NCI-H446 (cell line): ENCODE results near the gene SMIM29.

ENCODE experiments used
- DNase-seq, 2 experiments: peaks; one replicate each; lab custom pipeline; 2025; lab: John Stamatoyannopoulos, UW

The SMIM29 gene

GRCh38 chr6:34240329-34241248 is 8.2 kb downstream of the SMIM29 start:
- DNase-seq = no peak

- DNase-seq = no peak
These were observed 8.9 kb downstream of the SMIM29 start for GRCh38 chr6:34239893-34240292.

DNA sequence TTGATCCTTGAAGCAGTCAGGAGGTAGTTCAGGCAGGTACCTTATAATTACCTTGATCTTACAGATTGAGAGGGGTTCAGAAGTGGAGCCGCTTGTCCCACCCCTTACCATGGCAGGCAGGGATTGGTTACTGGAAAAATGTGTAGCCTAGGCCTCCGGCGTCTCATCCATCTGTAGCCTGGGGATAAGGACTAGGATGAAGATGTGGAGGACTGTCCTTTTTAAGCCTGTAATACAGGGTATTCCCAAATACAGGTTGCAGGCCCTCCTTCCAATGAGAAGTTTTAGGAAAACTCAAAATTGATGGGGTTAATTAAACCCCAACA is 9.3 kb downstream of the SMIM29 start:
- DNase-seq = no peak

GRCh38 chr6:34238585-34239499 is 10.0 kb downstream of the SMIM29 start:
- peak; percentile 40 to 59 for DNase-seq

- DNase-seq = peak; percentile 15 to 51
These were observed 10.9 kb downstream of the SMIM29 start for GRCh38 chr6:34237722-34238584.

DNA sequence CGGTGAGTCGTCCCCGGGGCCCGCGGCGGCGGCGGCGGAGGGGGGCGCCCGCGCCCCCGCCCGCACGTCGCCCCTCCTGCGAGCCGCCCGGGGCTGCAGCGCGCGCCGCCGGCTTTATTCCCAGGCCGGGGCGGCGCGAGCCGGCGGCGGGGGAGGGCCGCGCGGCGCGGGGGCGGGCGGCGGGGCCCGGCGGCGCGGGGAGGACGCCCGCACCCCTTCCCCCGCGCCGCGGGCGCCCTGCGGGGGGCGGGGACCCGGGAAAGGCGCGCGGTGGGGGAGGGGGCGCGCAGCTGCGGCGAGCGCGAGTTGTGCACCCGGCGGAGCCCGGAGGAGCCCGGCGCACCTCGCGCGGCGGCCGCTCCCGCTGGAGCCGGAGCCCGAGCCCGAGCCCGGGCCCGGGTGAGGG is 11.5 kb downstream of the SMIM29 start:
- DNase-seq = peak in 1 of 2 experiments; percentile 23

GRCh38 chr6:34236443-34237315 is 12.1 kb downstream of the SMIM29 start, which contains the start of gene HMGA1:
Gene HMGA1 (plus strand): TSS chr6:34236873. CDS start chr6:34240781, 3,908 bp downstream.
- DNase-seq = peak; percentile 85 to 96

DNA sequence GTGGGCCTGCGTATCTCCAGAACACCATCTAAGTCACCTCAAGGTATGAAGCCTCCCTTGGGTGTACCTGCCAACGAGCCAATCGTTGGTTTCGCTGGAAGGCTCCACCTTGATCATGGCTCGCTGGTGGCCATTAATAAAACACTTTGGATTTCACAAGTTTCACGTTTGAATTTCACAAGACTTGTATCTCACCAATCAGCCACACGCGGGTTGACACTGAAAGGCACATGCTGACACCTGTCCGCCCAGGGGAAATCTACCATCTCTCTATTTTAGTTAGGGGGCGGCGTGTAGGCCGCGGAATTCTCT is 12.7 kb downstream of the SMIM29 start:
- no peak for DNase-seq

- DNase-seq = no peak
These were observed 13.3 kb downstream of the SMIM29 start for GRCh38 chr6:34235307-34236130.

- DNase-seq = no peak
These were observed 14.0 kb downstream of the SMIM29 start for GRCh38 chr6:34234667-34235306.

- DNase-seq = no peak
These were observed 14.9 kb downstream of the SMIM29 start for GRCh38 chr6:34233867-34234266.

DNA sequence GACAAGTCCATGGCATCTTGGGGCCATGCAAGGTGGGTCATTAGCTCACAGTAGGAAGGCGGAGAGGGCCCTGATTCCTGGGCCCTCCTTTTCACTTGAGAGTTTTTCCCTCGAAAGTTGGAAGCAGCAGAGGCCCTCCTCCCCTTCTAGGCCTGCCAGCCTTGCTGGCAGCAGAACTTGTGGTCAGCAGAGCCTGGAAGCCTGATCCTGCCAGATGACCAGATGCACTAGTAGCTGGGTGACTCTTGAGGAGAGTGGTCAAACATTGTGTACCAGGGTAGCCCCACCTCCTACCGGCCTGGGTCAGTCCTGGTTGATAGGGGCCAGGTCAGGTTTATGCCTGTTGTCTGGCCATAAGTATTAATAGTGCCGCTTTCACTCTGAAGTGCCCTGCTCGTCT is 15.9 kb downstream of the SMIM29 start:
- DNase-seq = no peak

- DNase-seq = no peak
These were observed 17.1 kb downstream of the SMIM29 start for GRCh38 chr6:34231566-34232336.

DNA sequence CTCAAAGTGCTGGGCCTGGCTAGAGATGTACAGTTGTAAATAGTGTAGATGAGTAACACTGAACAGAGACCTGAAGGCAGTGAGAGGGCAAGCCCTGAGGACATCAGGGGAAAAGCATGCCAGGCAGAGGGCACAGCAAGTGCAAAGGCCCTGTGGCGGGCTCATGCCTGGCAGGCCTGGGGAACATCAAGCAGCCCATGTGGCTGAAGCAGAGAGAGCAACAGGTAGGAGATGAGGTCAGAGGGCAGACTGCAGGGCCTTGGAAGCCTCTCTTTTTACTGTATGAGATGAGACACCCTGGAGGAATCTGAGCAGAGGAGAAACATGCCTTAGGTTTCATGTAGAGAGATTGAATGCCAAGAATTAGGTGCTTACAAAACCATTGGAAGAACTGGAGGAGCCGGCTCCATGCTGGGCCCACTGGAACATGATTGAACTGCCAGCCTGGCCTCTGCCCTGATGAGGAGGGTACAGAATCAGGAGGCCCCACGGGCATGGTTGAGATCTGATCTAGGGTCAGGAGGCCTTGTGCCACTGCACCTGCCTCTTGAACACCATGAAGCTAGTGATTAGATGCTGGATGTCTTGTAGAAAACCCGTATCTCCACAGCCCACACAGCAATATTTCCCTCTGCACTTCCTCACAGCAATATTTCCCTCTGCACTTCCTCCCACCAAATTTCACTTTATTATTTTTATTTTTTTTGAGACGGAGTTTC is 18.0 kb downstream of the SMIM29 start:
- no peak for DNase-seq

- DNase-seq = no peak
These were observed 18.9 kb downstream of the SMIM29 start for GRCh38 chr6:34229877-34230276.

DNA sequence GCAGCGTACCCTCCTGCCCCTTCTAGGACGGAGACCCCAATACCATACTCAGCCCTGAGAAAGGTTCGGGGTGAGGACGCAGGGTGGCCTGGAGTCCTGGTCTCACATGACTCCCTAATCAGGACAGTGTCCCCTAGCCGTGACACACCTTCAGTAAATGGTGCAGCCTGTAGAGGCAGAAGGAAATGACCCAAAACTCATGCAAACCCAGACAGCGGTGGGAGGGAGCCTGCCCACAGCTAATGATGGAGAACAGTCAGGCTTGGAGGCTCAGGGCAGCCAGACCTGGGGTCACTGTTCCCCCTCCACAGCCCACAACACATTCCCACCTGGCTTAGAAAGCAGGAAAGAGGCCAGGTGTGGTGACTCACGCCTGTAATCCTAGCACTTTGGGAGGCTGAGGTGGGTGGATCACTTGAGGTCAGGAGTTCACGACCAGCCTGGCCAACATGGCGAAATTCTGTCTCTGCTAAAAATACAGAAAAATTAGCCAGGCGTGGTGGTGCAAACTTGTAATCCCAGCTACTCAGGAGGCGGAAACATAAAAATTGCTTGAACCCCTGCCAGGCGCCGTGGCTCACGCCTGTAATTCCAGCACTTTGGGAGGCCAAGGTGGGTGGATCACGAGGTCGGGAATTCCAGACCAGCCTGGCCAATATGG is 20.9 kb downstream of the SMIM29 start:
- DNase-seq = no peak

DNA sequence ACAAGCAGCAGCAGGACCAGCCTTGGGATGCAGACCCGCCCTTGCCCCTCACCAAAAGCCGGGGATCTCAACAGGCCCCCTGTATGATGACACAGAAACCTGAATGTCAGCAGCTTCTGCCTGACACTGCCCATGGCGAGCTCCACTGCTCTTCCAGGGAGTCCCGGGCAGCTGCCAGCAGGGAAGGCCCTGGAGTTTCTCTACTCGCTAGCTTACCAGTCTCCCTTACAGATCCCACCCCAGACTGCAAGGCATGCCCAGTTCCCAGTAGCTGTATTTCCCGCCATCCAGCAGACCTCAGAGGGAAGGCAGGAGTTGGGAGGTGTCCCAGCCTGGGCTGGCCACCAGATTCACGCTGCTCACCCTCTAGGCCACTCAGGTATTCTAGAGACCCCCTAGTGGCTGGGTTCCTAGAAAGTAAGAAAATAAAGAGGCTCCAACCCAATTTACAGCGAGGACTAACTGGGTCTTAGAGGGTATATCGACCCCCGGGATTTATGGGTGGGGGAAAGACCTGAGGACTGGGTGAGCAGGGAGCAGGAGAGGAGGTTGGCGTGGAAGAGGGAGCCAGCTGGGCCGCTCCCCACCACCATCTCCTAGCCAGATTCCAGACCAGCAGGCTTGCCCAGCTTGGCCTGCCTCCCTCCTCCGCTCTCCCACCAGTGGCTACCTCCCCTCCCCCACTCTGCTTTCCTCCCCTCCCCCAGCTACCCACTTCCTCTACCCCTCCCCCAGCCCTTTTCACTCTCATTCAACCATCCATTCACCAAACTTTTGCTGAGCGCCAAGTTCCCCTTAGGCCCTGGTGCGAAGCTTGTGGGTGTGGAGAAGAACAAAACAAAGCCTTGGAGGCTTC is 21.8 kb downstream of the SMIM29 start:
- DNase-seq = no peak
